Fibroblast of skin of abdomen (primary cell): ENCODE results near the gene HPSE2.
A peak's percentile ranks its signal among the peaks of the same experiment; 100 is the strongest.

Source experiments
- DNase-seq: peaks from one replicate; pipeline ENCODE4 v3.0.0-alpha.2; 2013

The HPSE2 gene

DNA sequence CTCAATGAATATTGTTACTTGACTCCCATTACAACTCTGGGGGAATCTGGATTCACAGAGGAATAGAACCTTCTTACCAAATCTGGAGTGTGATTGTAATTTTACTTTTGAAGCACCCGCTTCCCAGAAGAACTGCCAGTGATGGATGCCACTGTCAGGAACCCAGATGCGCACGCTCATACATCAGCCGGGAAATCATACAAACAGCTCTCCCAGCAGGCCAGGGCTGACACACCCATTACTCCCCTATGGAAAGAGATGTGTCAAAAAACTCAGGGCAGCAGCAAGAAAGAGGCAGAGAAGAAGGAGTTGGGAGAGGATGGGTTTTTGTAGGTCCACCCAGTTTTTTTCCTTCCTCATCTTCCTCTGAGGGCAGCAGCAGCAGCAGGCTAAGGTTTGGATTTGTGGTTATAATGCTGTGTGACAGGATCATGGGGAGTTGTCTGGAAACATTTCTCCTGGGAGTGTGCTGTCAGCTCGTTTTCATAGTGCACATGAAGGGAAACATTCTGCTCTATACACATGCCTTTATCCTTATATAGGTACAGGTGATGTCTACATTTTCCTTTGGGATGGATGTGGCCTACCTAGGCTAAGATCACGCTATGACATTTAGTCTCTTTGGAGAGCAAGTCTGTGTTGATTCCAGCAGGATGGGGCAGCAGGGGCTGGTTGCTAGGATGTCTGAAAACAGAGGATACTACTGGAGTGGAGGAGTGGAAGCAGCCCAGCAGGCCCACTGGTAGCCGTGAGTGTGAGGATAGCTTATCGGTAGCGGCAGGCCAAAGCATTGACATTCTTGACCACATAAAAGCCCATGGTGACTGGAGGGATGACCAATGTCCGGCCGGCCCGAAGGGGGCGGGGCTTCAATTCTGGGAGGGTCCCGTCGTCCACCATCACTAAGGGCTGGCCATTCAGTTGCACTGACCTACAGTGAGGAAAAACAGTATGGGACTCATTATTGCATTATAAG is 776.6 kb downstream of the HPSE2 start:
- no peak for DNase-seq

DNA sequence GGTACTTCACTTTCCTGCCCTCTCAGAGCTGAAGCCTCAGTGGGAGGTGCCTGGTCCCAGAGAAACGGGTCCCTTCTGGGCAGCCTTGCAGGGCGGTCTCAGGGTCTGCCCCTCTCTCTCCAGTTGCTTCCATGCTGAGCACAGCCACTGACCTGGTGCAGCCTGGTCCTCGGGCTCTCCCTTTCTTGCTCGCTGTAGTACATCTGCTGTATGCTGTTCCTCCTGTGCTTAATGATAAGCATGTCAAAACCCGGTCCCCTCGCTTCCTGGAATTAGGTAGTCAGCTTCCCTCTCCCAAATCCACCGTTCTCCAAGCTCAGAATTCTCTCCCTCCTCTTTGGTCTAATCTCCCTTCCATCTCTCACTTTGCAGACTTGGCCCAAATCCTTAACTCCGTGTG is 777.9 kb downstream of the HPSE2 start:
- no peak for DNase-seq

DNA sequence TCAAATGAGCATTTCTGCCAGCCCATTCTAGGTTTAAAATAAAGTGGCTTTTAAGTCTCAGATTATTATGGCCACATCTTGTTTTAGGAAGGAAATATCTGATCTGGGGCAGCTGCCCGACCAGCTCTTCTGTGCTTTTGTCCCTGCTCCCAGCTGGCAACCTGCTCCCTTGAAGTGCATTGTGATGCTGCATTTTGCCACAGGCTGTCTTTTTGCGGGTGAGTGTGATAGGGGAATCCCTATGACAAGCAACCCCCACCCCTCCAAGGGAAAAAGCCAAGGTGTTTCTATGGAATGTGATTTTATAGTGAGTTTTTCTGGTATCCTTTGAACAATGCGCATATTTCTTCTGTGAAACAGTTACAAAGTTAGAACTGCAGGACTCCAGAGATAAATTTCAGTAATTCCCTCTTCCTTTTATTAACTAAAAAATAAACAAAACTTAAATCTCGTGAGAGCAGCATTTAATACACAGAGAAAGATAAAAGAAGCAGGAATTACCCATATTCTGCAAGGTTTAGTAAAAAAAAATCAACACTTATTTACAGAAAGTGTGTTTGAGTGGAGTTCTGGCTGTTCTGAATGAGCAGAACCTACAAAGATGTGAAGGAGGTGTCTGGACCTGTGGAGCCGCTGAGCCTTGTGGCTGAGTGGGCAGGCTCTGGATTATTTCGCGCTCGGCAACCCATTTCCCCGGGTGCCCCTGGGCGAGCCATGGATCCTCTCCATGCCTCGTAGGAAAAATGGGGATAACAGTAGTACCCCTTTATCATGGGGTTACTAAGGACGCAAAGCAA is 778.8 kb downstream of the HPSE2 start:
- DNase-seq = no peak

DNA sequence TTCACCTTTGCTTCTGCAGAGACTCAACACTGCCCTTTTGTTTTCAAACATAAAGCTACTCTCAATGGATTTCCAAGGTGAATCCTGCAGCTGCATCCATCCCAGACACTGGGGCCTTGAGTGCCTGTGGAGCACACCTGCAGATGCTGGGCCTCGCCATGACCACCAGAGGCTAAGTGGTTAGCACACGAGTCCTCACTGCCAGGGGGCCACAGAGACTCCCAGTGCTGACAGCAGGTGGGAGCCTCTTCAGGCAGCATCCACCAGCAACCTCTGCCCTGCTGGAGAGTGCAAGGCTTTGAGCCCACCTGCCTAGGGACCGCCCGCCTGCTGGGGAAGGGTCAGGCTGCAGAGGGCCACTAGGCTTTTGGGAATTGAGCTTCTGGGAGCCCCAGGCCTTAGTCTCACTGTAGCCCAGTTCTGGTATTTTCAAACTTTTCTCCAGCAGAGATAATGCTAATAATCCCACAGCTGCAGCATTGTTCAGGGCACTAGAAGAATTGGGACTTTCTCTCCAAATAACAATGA is 779.5 kb downstream of the HPSE2 start:
- no peak for DNase-seq

DNA sequence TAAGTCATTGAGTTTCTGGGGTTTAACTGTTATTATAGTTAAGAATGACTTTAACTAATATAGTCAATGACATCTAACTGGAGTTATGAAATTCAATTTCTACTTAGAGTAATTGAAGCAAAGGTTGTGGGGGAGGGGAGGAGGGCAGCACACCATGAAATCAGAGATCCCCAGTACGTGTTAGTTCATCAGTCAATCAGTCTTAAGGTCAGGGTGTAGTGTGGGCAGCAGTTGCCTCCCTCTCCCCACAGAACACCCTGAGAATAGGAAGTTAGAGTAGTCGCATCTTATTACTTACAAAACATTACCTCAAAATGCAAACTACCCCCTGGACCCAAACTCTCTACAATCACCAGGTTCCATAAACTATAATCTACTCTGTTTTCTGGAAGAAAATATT is 781.9 kb downstream of the HPSE2 start:
- no peak for DNase-seq

DNA sequence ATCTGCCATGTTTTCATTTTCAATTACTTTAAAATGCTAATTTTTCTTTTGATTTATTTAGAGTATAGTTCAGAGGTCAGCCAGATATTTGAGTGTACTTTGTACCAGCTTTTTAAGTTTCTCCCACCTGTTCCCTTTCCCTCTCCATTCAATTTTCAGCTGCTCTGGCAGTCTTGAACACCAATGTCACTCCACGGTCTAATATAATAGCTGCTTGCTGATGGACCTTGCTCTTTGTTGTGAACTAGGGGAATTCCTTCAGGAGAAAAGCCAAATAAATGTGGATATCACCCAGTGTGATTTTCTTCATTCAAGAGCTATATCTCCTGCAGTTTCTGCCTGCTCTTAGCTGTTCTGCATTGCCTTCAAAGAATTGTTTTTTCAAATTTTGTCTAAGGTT is 785.0 kb downstream of the HPSE2 start:
- DNase-seq = no peak

DNA sequence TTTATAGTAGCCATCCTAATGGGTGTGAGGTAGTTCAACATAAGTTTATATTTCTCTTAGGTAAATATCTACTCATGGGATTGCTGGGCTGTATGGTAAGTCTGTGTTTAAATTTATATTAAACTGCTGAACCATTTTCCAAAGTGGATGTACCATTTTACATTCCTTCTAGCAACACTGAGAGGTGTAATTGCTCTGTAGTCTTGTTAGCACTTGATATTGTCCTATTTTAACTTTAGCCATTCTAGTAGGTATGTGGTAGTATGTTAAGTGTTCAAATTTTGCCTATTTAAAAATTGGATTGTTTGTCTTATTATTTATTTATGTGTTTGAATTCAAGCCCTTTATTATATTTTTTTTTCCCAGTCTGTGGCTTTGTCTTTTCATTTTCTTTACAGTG is 786.4 kb downstream of the HPSE2 start:
- no peak for DNase-seq

DNA sequence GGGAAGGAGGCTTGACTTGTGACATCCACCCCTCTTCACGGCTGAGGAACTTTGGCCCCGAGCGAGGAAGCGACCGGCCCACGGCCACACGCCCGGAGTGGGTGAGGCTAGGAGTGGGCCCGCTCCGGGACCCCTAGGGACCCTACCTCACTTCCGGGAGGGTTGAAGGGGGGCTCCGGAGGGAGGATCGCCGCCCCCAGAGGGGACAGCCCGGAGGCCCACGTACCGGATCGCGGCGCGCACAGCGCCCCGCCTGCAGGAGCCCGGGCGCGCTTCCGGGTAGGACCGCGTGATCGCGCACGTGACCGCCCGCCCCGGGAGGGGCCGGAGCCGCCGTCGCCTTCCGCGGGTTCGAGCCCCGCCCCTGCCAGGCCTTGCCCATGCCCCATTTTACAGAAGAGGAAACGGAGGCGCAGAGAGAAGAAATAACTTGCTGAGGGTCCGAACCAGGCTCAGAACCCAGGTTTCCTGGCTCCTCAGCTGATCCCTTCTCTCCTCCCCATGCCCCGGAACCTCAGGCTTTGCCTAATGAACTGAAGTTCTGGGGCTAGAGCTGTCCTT is 788.9 kb downstream of the HPSE2 start, which contains the start of gene HPS1:
TSS of gene HPS1 (minus strand) at position 275 of the 561 bp plus-strand sequence. CDS start 3,695 bp downstream, outside the sequence.
- DNase-seq = peak; percentile 78

DNA sequence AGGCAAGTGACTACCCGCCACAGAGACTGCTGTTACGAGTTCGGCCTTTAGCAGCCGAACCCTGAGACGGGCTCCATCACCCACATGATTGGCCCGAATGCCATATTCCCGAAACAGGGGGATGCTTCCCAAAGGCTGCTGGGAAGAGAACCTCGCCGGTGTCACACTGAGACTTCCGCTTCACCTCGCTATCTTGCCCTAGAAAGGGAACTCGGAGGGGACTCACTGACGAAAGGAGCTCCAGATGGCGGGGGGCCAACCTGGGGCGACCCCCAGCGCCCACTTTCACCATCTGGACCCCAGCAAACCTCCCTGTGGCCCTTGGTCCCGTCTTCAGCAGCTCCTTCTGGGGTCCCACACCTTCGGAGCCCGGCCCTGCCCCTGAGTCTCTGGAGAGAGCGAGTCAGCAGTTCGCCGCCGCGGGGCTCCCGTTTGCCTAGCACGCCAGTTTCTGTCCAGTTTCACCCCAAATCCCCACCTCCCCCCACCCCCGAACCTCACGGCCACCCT is 789.4 kb downstream of the HPSE2 start:
- DNase-seq = peak; percentile 17

DNA sequence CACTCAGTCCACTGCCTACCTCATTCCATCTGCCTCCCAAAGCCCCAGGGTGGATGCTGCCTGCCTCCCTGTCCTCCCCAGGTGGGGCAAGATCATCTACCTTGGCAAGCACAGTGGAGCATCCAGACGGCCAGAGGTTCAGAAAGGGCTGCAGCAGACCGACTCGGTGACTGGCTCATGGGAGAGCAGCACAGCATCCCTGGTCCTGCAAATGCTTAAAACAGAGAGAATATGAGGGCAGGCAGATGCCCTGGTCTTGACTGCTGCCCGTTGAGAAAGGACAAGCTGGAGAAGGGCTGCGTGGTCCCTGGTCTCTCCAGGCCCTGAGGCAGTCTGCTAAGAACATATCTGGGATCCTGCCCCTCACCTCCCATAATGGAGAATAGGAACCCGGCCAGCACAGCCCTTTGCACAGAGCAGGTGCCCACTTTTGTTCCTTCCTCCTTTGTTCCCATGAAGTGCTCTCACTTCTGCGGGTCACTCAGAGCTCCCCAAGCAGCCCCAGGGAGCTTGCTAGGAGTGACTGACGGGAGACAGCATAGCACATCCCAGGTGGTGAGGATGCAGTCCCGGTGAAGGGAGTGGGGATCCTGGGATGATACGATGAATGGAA is 790.3 kb downstream of the HPSE2 start:
- DNase-seq = no peak

DNA sequence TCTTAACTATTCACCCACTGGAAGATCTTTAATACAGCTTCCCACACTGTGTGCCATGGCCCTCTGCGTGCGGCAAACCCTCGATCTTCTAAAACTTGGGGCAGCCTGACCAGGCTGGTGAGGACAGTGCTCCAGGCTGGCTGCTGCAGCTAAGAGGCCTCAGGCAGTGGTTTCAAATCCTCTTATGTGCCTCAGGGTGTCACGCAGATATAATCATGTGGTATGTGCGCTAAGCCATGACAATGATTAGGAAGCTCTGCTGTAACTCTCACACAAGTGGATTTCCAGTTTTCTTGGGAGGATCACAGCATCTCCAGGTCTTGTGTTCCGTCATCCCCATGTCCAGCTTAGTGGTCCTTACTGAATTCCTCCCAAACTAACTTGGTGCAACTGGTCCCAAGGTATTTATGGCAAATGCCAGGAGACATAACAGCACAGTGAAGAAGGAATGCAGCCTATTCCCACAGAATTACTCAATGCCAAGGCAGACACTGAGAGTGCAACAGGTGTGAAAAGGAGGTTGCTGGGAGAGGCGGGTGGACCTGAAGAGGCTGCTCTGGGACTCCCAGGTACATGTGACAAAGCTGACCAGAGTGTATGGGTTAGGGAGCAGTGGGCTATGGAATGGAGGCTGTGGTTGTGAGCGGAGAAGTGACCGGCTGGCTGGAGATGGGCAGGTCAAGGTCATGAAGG is 791.2 kb downstream of the HPSE2 start:
- DNase-seq = no peak

DNA sequence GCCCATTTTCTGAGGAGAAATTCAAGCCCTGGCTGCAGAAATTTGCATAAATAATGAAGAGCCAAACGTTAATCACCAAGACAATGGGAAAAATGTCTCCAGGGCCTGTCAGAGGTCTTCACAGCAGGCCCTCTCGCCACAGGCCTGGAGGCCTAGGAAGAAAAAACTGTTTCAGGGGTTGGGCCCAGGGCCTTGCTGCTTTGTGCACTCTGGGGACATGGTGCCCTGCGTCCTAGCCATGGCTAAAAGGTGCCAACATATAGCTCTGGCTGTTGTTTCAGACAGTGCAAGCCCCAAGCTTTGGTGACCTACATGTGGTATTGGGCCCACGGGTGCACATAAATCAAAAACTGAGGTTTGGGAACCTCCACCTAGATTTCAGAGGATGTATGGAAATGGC is 796.9 kb downstream of the HPSE2 start:
- DNase-seq = no peak

DNA sequence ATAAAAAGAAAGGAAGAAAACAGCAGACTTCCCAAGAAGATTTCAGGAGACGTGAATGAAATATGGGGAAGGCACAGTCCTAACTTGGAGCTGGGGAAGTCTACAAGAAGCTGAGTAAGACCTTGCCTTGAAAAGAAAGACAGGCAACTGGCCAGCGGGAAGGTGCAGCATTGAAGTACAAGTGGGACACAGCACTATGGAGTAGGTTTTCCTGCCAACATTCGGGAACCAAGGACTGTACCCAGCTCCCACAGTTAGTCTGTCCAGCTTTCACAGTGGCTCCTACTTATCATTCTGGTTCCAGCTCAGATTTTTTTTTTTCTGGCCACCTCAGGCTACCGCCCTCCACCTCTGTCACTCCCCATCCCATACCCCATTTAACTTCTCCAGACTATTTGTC is 798.9 kb downstream of the HPSE2 start:
- no peak for DNase-seq

DNA sequence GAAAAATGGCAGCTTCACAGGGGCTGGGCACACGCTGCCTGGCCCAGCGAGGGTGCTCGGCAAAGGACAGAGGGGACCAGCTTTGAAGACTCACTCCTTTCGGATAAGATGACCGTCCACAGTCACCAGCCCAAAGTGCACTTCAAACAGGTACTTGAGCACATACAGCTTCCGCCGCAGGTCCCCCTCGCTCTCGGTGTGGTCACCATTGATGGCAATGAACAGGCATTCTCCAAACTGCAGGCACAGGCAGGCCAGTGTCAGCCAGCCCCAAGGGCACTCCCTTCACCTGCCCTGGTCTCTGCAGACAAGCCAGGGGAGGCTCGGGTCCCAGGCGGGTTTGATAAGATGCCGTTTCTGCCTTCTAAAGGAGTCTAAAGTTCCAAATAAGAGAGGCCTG is 800.5 kb downstream of the HPSE2 start:
- DNase-seq = no peak

DNA sequence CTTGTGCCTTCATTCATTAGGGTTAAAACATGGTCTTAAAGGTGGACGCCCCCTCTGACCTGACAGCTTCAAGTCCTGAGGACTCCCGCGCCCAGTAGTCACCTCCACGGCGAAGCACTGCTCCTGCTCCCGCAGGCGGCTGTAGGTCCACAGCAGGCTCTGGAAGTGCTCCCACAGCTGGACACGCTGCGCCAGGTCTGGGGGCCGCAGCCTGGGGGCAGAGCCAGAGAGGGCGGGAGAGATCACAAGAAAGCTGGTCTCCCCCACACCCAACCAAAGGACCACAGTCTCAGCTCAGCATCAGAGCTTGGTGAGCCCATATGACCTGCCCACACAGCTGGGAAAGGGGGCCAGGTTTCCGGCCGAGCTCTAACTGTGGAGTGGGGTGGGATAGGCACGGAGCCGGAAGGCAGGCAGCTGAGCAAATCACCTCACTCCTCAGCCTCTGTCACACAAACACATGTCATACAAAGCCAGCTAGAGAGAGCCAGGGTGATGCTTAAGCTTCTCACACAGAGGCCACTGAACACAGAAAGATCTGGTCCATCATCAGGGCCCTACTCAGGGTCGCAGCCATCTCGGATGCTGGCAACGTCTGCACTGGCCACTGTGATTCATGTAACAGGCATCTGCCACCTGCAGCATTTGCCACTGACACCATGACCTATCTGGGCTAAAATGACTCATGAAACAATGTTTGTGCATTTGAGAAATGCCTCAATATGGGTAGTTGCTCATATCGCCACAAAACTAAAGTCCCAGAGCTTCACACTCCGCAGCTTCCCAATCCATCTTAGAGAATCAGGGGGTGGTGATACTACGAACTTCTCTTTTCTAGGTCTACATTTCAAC is 801.5 kb downstream of the HPSE2 start:
- no peak for DNase-seq

DNA sequence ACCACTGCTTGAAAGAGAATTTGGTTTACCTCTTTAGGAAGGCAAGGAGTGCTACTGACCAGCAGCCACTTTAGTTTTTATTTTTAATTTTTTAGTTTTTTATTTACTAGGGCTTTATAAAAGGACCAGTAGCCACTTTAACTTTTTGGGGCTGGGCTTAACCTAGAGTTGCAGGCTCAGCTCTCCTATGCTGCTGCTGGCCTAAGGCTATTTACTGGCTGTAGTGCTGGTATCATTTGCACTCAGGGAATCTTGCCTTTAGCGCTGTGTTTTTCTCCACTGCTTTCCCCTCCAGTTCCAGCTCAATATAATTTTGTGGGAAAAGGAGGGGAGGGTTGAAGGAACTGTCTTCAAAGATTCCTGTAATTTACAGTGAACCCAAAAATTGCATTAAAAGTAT is 802.3 kb downstream of the HPSE2 start:
- no peak for DNase-seq

DNA sequence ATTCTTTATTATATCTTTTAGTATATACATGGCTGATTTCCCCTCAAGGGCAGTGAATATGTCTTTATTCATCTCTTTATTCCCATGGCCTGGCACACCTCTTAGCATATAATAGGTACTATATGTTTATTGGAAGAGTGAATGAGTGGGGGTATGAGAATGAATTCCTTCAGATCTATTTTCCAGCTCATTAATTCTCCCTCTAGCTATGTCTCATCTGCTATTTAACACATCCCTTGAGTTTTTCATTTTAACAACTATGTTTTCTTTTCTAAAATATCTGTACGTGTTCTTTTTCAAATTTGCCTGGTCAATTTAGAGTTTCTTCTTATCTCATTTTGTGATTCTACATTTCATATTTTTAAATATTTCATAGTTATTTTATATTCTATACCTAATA is 803.3 kb downstream of the HPSE2 start:
- no peak for DNase-seq

DNA sequence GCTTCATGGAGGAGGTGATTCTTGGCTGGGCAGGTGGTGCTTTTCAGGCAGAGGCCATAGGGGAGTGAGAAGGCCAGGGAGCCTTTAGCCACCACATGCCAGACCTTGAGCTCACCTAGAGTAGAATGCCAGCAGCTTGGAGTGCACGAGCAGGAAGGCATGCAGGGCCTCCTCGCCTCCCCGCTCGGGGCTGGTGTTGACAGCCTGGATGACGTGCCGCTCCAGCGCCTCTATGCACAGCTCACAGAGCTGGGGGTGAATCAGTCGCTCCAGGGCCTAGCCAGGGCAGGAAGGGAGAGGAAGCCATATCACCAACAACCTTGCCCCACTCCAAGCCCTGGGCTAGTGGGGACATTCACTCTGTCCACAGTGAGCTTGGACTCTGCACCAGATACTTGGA is 804.6 kb downstream of the HPSE2 start:
- DNase-seq = no peak

DNA sequence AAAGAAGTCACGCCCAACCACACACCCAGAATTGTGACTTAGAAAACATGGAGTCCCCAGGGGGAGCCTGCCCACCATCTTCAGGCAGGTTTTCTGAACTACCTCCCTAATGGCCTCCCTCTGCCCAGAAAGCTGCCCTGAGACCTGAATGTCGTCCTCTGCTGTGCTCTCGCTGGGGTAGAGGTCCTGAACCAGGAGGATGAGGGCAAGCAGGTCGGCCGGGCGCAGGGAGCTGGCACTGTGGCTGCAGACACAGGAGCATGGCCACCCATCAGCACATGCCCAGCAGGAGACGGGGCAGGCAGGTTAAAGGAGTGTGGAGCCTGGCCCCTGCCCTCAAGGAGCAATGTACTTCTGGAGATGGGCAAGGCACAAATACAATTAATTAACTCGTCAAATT is 805.2 kb downstream of the HPSE2 start:
- no peak for DNase-seq

DNA sequence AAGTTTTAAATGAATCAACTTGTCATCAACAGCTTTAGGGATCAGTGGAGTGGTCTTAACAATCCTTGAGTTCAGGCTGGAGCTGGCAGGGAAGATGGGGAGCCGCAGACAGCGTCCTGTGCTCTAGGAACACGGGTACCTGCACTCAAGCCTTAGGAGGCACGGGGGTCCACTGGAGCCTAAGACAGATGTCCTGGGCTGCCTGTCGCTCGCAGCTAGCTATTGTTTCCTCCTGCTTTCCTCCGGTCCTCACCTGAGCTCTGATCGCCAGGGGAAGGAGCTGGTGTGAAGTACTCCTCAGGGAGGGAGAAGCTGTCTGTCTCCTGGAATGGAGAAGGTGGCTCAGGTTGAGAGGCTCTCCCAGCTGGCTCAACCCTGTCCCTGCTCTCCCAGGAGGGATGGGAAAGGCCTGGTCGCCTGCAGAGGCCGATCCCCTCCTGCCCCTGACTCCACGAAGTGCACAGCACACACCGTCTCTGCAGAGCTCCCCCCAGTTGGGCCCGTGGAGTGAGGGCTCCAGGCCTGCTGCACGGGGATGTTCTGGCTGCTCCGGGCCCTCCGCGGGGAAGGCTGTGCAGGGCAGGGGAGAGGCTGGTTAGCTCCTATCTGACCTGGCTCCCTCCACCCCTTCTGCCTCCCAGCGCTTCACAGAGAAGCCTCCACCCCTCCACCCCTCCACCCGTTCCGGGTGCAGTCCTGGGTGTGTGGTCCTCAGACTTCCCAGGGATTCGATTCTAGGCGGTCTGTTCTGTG is 806.2 kb downstream of the HPSE2 start:
- DNase-seq = no peak
